ENCODE measurements around the gene CNPY1. TPM values are rescaled to one million over a fixed set of nuclear protein-coding genes. Genes with fewer than 3 reads are reported as not detected.

The CNPY1 gene
- total and polyA plus RNA-seq, 2 of the 8 experiments (the other 6 are each of a cell fraction or from before 2014, with no cell fraction given) = not detected

DNA sequence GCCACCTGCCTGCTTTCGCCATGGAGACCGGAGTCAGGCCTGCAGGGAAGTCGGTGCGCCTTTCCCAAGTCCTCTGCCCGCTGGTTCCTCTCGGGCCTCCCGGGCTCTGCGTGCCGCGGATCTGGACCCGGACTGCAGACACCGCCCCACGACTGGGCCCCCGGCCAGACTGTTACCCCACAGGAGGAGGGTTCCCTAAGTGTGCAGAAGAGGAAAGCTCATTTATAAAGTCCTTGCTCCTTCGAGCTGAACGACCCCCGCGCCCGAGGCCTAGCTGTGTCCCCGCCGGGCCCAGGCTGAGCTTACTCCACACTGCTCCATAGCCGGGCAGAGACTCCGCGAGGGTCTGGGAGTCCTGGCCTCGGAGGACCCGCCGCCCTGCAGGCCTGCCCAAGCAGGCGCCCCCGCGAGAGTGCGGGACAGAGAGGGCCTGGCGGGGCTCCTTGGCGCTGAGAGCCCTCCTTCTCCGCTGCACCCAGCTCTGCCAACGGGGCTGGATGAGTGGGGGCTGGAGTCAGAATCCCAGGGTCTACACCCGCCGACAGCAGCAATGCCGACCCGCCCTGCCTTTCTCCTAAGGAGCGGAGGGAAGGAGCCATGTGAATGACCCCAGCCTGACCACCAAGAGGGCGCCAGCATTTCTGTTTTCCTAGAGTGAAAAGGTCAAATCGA is 80.1 kb downstream of the CNPY1 start:
- Histone ChIP-seq H3K79me2 (ENCODE audit: control insufficient read depth in 1 of 2, insufficient read depth in 2 of 2, low read length in 2 of 2) (no peaks in the 10 kb centered on the region), H3K23ac (ENCODE audit: insufficient read length) (no peak overlapping the region), H3K9me3 (ENCODE audit: insufficient read depth in 2 of 2, low read depth in 1 of 2, low read length in 1 of 2) (no peaks in the 10 kb centered on the region), H3K4me3 (ENCODE audit: extremely low read depth in 1 of 4, insufficient read depth in 2 of 4, low read depth in 3 of 4, low read length in 4 of 4) (peak overlapping the region in 1 of 4 experiments; percentile 57; a peak in 3 of 8 replicates), H3K4me2 (ENCODE audit: insufficient read depth in 1 of 2, low read depth in 2 of 2, low read length in 2 of 2) (peak overlapping the region; percentile 53 to 70; a peak in 3 of 4 replicates), H3K56ac (replicated peaks; ENCODE audit: insufficient read length, low read depth, low read length) (no peak overlapping the region), H4K8ac (ENCODE audit: extremely low read depth, insufficient read depth, low read length) (no peak overlapping the region), H4K5ac (ENCODE audit: insufficient read length, low read depth, low read length) (no peak overlapping the region), H2BK120ac (replicated peaks; ENCODE audit: low read depth, low read length) (no peak overlapping the region), H2AFZ (ENCODE audit: low read length) (no peak overlapping the region), H2BK20ac (ENCODE audit: low read length) (no peak overlapping the region), H2BK15ac (ENCODE audit: low read length) (no peak overlapping the region; the same call in 1 of the 2 replicates), H3K27ac (ENCODE audit: low read depth, low read length) (no peak overlapping the region), H3K23me2 (ENCODE audit: low read depth, low read length) (peaks cover 4% of the 10 kb centered on the region; the same call in 1 of the 2 replicates), H4K20me1 (replicated peaks in 1 of 2; ENCODE audit: control insufficient read depth in 1 of 2, insufficient read depth in 2 of 2, low read length in 2 of 2) (peaks cover 25 to 46% of the 10 kb centered on the region in 2 experiments), H3K27me3 (replicated peaks in 1 of 4; ENCODE audit: control insufficient read depth in 3 of 4, extremely low read depth in 1 of 4, insufficient read depth in 3 of 4, low read length in 3 of 4) (peaks cover 94 to 100% (median 98%) of the 10 kb centered on the region in 4 experiments), H3K4me1 (replicated peaks in 1 of 4; ENCODE audit: control insufficient read depth in 3 of 4, insufficient read depth in 4 of 4, low read length in 3 of 4) (peaks cover 0 to 18% (median 9%) of the 10 kb centered on the region in 4 experiments; a peak in 5 of 7 replicates), H3K14ac (ENCODE audit: insufficient read length) (no peak overlapping the region), H3K9ac (replicated peaks in 1 of 4; ENCODE audit: extremely low read depth in 1 of 4, low read depth in 3 of 4, low read length in 3 of 4) (no peak overlapping the region), H4K91ac (replicated peaks; ENCODE audit: insufficient read length, low read length) (no peak overlapping the region), H3K79me1 (ENCODE audit: low read depth, low read length) (no peaks in the 10 kb centered on the region), H2BK5ac (ENCODE audit: low read depth, low read length) (no peak overlapping the region), H3K18ac (ENCODE audit: extremely low read depth, low read length) (peak overlapping the region; percentile 60; the same call in 1 of the 2 replicates), H3K4ac (replicated peaks; ENCODE audit: insufficient read length, low read depth, low read length) (no peak overlapping the region), H3K36me3 (ENCODE audit: control insufficient read depth in 2 of 4, insufficient read depth in 4 of 4, low read length in 3 of 4) (no peaks in the 10 kb centered on the region), H2BK12ac (ENCODE audit: low read depth, low read length) (no peak overlapping the region), H2AK5ac (ENCODE audit: low read depth, low read length) (peak overlapping the region; percentile 28; the same call in 1 of the 2 replicates)
- ChIA-PET POLR2A (ENCODE audit: partially characterized antibody) (interaction anchor here (1.1 to 1.9 kb wide), 3 partner anchors 16 to 94 kb away, joined by 3 to 4 read pairs (median 4); no protein-coding TSS in a partner anchor), CTCF (ENCODE audit: partially characterized antibody) (interaction anchor here (0.6 to 1.8 kb wide), 12 partner anchors 16 to 109 kb away, joined by 3 to 9 read pairs (median 3); no protein-coding TSS in a partner anchor)
- no peak for FAIRE-seq
- 7% methylated on average over 41 of the region's 42 CpGs; no CpG with 5 or more reads in 1 of the 2 experiments for WGBS, 2 experiments (ENCODE audit: extremely low coverage in 1 of 2, insufficient coverage in 1 of 2, insufficient read length in 1 of 2, insufficient replicate concordance in 2 of 2, low coverage in 1 of 2, low lambda C conversion rate in 2 of 2, missing lambda C conversion rate in 1 of 2)
- TF ChIP-seq SP1 (IDR thresholded peaks at IDR 0.05; ENCODE audit: low read depth, low read length) (no peak), EZH2 (IDR thresholded peaks at IDR 0.05; ENCODE audit: low read depth, low read length, severe bottlenecking) (peak; percentile 96), POLR2A (IDR thresholded peaks at IDR 0.05; ENCODE audit: control extremely low read depth in 1 of 2, low read depth in 2 of 2, low read length in 2 of 2) (no peak), RBBP5 (IDR thresholded peaks at IDR 0.05; ENCODE audit: borderline replicate concordance, low read depth, low read length) (0 out of 2 replicates have a peak, but pooled peaks have one; percentile 5), CBX8 (IDR thresholded peaks at IDR 0.05; ENCODE audit: borderline replicate concordance, low read depth, low read length) (peak; percentile 56; the same call in 1 of the 2 replicates)
- TF ChIP-seq, protein P1, sequence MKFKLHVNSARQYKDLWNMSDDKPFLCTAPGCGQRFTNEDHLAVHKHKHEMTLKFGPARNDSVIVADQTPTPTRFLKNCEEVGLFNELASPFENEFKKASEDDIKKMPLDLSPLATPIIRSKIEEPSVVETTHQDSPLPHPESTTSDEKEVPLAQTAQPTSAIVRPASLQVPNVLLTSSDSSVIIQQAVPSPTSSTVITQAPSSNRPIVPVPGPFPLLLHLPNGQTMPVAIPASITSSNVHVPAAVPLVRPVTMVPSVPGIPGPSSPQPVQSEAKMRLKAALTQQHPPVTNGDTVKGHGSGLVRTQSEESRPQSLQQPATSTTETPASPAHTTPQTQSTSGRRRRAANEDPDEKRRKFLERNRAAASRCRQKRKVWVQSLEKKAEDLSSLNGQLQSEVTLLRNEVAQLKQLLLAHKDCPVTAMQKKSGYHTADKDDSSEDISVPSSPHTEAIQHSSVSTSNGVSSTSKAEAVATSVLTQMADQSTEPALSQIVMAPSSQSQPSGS (IDR thresholded peaks at IDR 0.05; ENCODE audit: low read length) = no peak
- no peak for DNase-seq (ENCODE audit: low read depth in 1 of 2, low spot score in 2 of 2)

Data from H1 (cell line).